GM23338 (cell line): Measurements from ENCODE around the gene NAT14. TPM values are rescaled to one million over a fixed set of nuclear protein-coding genes. Genes with fewer than 3 reads are reported as not detected.

ENCODE experiments used
- ATAC-seq: fragments of 200-7000 bp; cut with Tn5 transposase; 3 replicates; pipeline ENCODE4 v1.9.1; 2020
- DNase-seq: peaks from one replicate; pipeline ENCODE4 v3.0.0-alpha.2; 2015; ENCODE audit warnings: low spot score
- H2AFZ ChIP-seq: fragments of 200-600 bp; sonication (generic); 2 replicates; pipeline ENCODE4 v1.8.0; 2016; ENCODE audit warnings: antibody characterized with exemption, mild to moderate bottlenecking, moderate library complexity
- H3F3A ChIP-seq: fragments of 200-600 bp; sonication (generic); replicated peaks from 2 replicates; pipeline ENCODE4 v1.8.0; 2017; ENCODE audit warnings: antibody characterized with exemption, mixed run types, low read depth
- H3K27ac ChIP-seq: fragments of 200-600 bp; sonication (generic); 2 replicates; pipeline ENCODE4 v1.6.1; 2016; ENCODE audit warnings: low read depth
- H3K27me3 ChIP-seq: fragments of 200-600 bp; sonication (generic); 2 replicates; pipeline ENCODE4 v1.8.0; 2016; ENCODE audit warnings: mild to moderate bottlenecking, mixed run types, moderate library complexity; ENCODE audit not compliant: insufficient read depth
- H3K36me3 ChIP-seq: fragments of 200-600 bp; sonication (generic); 2 replicates; pipeline ENCODE4 v1.8.0; 2016; ENCODE audit warnings: mild to moderate bottlenecking; ENCODE audit not compliant: insufficient read depth
- H3K4me1 ChIP-seq: fragments of 200-600 bp; sonication (generic); 2 replicates; pipeline ENCODE4 v1.8.0; 2016; ENCODE audit warnings: mild to moderate bottlenecking, moderate library complexity; ENCODE audit not compliant: insufficient read depth
- H3K4me2 ChIP-seq: fragments of 200-600 bp; sonication (generic); 2 replicates; pipeline ENCODE4 v1.7.1; 2017; ENCODE audit warnings: mixed run types
- H3K4me3 ChIP-seq: fragments of 200-600 bp; sonication (generic); 2 replicates; pipeline ENCODE4 v1.6.1; 2016; ENCODE audit warnings: mixed run types
- H3K79me2 ChIP-seq: fragments of 200-600 bp; sonication (generic); replicated peaks from 2 replicates; pipeline ENCODE4 v1.8.0; 2017; ENCODE audit warnings: mild to moderate bottlenecking; ENCODE audit not compliant: insufficient read depth
- H3K9me2 ChIP-seq: fragments of 200-600 bp; sonication (generic); 2 replicates; pipeline ENCODE4 v1.8.0; 2017; ENCODE audit not compliant: insufficient read depth
- H4K20me1 ChIP-seq: fragments of 200-600 bp; sonication (generic); replicated peaks from 2 replicates; pipeline ENCODE4 v1.8.0; 2017; ENCODE audit warnings: mild to moderate bottlenecking; ENCODE audit not compliant: insufficient read depth
- H3K27ac Mint-ChIP-seq: 2 replicates; pipeline ENCODE4 v1.8.0; 2020; ENCODE audit warnings: inconsistent platforms, mild to moderate bottlenecking, moderate library complexity, mixed read lengths
- H3K27me3 Mint-ChIP-seq: 3 replicates; pipeline ENCODE4 v1.8.0; 2022; ENCODE audit warnings: low read depth, mild to moderate bottlenecking, moderate library complexity, mixed read lengths, inconsistent platforms; ENCODE audit not compliant: insufficient read depth, poor library complexity
- H3K36me3 Mint-ChIP-seq: 3 replicates; pipeline ENCODE4 v1.8.0; 2021; ENCODE audit warnings: low read depth, mild to moderate bottlenecking, inconsistent platforms, moderate library complexity, mixed read lengths
- H3K4me1 Mint-ChIP-seq: 3 replicates; pipeline ENCODE4 v1.8.0; 2020; ENCODE audit warnings: mild to moderate bottlenecking, inconsistent platforms, mixed read lengths
- H3K4me3 Mint-ChIP-seq: 3 replicates; pipeline ENCODE4 v1.8.0; 2021; ENCODE audit warnings: moderate library complexity, mild to moderate bottlenecking, inconsistent platforms, mixed read lengths
- H3K9me3 Mint-ChIP-seq: 3 replicates; pipeline ENCODE4 v1.8.0; 2020; ENCODE audit warnings: moderate library complexity, mild to moderate bottlenecking, inconsistent platforms, mixed read lengths
- ETS1 ChIP-seq: IDR thresholded peaks from 2 replicates; pipeline ENCODE4 v1.6.1; 2016; ENCODE audit warnings: antibody characterized with exemption
- EZH2phosphoT487 ChIP-seq: fragments of 200-600 bp; sonication (generic); IDR thresholded peaks from one replicate; pipeline ENCODE4 v1.8.1; 2018; ENCODE audit warnings: antibody characterized with exemption; ENCODE audit not compliant: unreplicated experiment
- STAT1 ChIP-seq: IDR thresholded peaks from one replicate; pipeline ENCODE4 v1.6.1; 2016; ENCODE audit warnings: antibody characterized with exemption; ENCODE audit not compliant: unreplicated experiment
- ZNF462 ChIP-seq: fragments of 250-450 bp; sonication (Bioruptor Pico); IDR thresholded peaks from 2 replicates; pipeline ENCODE4 v1.5.0; 2020; ENCODE audit warnings: mild to moderate bottlenecking, moderate library complexity
- polyA plus RNA-seq: library from polyadenylated mRNA; unstranded; fragments of >200 nt; fragmentation: Nextera tagmentation; extraction: Ambion mirVana; gene quantifications from 2 replicates; pipeline ENCODE4 v1.2.1, GENCODE V29; 2016
- total RNA-seq: library from RNA; depleted of rRNA; stranded (reverse); fragments of >200 nt; shearing (Covaris generic); gene quantifications from 2 replicates; pipeline ENCODE4 v1.2.3, GENCODE V29; 2014

NAT14 gene
- total and polyA plus RNA-seq, 2 experiments from 2014 or later, result 27.8 to 39.6 TPM

- peaks cover 21% of the 10 kb centered on the region for H3K27me3 Mint-ChIP-seq
- H3K27me3 ChIP-seq, result no peaks in the 10 kb centered on the region
- peaks cover 24% of the 10 kb centered on the region; the same call in 1 of the 2 replicates for H3F3A ChIP-seq
- ATAC-seq (no peak), DNase-seq (no peak)
- peaks cover 14% of the 10 kb centered on the region for H3K79me2 ChIP-seq
- peaks cover 2% of the 10 kb centered on the region; the same call in 1 of the 3 replicates for H3K36me3 Mint-ChIP-seq
- 0 out of 2 replicates have a peak overlapping the region, but pooled peaks have one; percentile 14 for H3K27ac Mint-ChIP-seq
- no peak overlapping the region for H3K27ac ChIP-seq
- no peaks in the 10 kb centered on the region for H3K9me2 ChIP-seq
- 0 out of 2 replicates have a peak overlapping the region, but pooled peaks have one; percentile 32 for H3K4me3 ChIP-seq
- H3K4me3 Mint-ChIP-seq, result no peak overlapping the region
- peaks cover 29% of the 10 kb centered on the region for H3K4me1 Mint-ChIP-seq
- no peak for TF ChIP-seq EZH2phosphoT487
- TF ChIP-seq ZNF462 (CRISPR knock-in tag), result no peak
- TF ChIP-seq STAT1, result no peak
- no peak for TF ChIP-seq ETS1
- no peaks in the 10 kb centered on the region; the same call in 1 of the 2 replicates for H4K20me1 ChIP-seq
- no peaks in the 10 kb centered on the region for H3K36me3 ChIP-seq
- peaks cover 3% of the 10 kb centered on the region; the same call in 1 of the 3 replicates for H3K9me3 Mint-ChIP-seq
- H2AFZ ChIP-seq, result peak overlapping the region; percentile 76; the same call in 1 of the 2 replicates
- H3K4me2 ChIP-seq, result peak overlapping the region; percentile 71
- H3K4me1 ChIP-seq, result peaks cover 22% of the 10 kb centered on the region
Observed at GRCh38 chr19:55464039-55464661, 20.8 kb upstream of the NAT14 start.
